GM21619 (cell line): Measurements from ENCODE around the gene BBS1.

ENCODE experiments used
- ATAC-seq: cut with Tn5 transposase; IDR thresholded peaks from one replicate; pipeline ENCODE4 v1.9.1; 2021; ENCODE audit not compliant: unreplicated experiment

Gene BBS1

DNA sequence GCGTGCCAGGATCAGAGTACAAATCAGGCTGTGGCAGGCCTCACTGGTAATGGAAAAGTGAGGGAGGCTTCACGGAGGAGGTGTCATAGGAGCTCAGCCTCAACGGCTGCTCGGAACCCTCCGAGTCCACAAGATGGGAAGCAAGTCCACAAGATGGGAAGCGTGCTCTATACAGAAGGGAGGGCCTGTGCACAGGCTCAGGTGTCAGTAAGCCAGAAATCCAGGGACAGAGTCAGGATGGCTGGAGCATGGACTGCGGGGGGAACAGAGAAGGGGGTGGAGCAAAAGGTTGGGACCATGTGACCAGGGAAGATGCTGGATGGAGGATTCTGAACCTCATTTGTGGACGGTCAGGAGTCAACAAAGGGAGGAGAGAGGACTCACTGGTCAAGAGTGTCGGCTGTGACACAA is 33.6 kb upstream of the BBS1 start:
- no peak for ATAC-seq

DNA sequence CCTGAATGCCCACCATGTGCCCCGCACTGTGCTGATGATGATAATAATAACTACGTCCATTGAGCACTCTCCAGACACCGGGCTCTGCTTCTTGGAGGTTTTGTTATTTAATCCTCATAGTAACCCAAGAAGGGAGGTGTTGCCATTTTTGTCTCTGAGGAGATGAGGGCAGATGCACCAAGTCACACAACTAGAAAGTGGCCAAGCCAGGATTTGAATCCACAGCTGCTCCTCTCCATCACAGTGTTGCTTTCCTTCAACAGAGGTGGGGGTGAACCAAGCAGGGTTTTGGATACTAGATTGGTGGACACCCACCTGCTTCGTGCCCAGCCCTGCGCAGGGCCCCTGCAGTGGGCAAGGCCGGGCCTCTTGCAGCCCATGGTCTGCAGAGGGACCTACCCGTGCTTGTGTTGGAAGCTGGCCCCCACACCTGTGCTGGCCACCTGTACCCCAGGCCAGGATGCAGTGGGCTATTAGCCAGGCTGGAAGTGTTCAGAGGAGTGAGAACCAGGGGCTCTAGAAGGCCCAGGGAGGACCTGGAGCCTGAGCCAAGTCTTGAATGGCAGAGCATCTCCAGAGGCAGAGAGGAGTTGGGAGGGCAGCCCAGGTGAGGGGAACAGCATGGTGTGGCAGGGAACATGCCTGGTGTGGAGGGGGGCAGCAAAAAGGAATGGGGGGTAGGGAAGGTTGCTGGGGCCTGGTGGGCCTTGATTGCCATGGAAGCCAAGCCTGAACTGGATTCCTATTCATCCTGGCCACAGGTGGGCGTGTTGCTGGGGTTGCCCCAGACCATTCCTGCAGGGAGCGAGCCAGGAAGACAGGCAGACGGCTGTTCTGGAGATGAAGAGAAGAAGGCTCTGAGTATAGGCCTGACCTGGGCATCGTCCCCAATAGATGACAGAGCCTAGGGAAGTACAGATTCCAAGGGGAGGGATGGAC is 32.9 kb upstream of the BBS1 start:
- no peak for ATAC-seq

DNA sequence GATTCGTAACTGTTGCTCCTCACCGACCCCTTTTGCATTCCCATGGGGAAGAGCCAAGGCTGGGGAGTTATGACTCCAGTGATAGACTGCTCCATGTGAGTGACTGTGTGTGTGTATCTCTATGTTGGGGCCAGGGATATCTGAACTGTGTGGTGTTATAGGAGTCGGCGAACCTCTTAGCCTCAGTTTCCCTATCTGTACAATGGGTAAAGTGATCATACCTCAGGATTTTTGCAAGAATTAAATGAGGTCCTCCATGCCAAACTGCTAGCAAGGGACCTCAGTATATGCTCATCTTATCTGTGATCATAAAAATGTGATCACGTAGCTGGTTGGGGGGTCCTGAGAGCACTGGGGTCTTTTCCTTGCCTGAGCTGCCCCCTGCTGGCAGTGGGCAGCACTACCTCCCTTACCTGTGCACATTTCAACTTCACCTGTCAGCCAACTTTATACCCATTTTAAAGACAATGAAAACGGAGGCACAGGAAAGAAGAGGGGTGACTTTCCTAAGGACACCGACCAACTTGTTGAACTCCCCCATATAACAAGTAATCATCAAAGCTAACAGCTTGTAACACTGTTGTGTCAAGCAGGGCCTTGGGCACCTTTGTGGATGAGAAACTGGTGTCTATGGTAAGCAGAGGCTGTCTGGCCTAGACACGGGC is 31.6 kb upstream of the BBS1 start:
- no peak for ATAC-seq

DNA sequence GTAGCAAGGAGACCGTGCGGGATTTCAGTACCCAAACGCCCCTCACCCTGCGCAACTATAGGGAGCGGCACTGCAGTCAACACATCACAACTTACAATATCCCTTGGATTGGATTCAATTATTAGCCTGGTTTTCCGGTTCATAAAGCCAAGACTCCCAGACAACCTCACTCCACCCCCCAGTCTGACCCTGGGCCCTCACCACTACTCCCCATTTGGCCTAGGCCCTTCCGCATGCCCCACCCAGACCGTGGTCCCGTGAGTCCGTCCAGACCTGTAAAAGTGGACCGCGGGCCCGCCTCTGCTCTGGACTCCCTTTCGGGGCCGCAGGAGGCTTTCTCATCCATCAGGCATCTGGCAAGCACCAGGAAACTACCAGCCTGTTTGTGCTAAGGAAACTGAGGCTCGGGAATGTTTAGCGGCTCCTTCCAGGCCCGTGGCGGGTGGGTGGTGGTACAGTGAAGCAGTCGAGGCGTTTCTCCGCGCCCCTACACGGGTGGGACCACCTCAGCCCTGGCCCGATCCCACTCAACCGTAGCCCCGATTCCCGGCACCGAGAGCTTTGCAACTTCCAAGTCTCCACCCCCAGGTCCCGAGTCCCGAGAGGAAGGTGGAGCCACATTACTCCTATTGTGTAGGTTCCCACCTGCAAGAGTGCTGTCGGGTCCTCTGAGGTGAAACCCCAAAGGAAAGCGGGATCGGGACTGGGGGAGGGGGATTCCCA is 30.9 kb upstream of the BBS1 start:
- ATAC-seq, result no peak

DNA sequence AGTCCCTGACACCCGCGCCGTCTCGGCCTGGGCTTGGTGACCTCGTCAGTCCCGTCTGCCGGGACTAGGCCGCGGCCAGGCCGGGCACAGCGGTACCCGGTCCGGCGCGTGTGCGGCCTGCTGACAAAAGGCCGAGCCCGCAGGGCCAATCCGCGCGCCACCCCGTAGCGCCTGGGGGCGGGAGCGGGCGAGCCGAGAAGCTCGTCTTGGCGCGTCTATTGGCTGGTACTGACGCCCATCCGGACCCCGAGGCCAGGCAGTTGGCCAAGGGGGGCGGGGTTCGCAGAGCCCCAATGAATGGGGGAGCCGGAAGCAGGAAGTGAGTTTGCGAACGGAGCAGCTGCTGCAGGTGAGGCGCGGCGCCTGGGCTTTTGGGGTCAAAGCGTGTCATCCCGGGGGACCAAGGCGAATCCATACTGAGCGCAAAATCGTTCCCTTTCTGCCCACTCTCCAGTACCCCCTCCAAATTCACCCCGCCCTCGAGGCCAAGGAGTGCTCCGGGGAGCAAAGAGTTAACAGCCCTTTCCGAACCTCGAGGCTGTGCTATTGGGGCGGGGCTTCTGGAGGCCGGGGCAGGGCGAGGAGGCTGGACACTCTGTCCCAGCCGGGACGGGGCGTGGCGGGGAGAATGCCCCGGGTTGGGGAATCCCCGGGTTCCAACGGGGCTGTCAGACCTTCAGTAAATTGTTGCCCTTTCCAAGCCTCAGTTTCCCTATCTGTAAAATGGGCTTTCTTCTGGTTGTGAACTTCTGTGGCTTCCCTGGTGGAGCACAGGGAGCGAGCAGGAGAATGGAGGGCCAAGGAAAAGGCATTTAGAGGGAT is 30.1 kb upstream of the BBS1 start, which contains the start of gene DPP3:
DPP3 (plus strand) TSS at position 318 of the 822 bp plus-strand sequence. CDS start 1,767 bp downstream, outside the sequence.
- ATAC-seq, result peak; percentile 88

DNA sequence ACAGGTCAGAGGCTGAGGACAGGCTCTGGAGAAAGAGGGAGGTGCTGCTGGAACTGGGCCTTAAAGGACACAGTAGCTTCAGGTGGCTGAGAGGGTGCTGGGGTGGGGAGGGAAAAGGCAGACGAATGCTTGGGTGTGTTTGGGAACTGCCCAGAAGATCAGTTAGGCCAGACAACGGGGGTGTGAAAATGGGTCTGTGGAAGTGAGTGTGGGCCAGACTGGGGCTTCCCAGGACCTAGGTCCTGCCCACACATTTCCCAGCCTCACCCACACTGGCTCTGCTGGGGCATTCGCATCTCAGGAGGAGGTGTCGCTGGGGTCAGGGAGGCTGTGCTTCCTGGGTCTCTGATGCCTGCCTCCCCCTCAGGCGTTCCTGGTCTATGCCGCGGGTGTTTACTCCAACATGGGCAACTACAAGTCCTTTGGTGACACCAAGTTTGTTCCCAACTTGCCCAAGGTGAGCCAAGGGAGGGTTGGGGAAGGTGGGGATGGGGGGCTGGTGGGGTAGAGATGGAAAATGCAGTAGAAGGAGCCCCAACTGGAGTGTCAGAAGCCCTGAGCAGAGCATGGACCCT is 25.5 kb upstream of the BBS1 start:
- no peak for ATAC-seq

DNA sequence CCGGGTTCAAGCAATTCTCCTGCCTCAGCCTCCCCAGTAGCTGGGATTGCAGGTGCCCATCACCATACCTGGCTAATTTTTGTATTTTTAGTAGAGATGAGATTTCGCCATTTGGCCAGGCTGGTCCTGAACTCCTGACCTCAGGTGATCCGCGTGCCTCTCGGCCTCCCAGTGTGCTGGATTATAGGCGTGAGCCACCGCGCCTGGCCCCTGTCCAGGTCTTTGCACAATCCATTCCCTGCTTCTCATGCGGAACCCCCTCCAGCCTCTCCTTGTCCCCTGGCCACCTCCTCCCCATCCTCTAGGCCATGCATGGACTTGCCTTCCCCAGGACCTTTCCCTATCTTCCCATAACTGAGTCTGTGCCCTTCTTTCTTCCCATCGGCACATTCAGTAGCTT is 21.5 kb upstream of the BBS1 start:
- no peak for ATAC-seq

DNA sequence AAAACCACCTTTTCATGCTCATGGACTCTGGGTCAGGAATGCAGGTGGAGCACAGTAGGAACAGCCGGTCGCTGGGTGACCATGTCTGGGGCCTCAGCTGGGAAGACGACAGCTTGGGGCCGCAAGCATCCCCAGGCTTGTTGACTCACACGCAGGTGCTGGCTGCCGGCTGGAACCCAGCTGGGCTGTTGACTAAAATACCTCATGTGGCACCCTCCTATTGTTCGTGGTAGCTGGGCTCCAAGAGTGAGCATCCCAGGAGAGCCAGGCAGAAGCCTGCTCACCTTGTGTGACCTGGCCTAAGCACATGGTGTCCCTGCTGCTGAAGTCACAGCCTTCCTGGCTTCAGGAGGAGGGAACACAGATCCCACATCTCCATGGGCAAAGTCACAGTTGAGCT is 20.8 kb upstream of the BBS1 start:
- no peak for ATAC-seq

DNA sequence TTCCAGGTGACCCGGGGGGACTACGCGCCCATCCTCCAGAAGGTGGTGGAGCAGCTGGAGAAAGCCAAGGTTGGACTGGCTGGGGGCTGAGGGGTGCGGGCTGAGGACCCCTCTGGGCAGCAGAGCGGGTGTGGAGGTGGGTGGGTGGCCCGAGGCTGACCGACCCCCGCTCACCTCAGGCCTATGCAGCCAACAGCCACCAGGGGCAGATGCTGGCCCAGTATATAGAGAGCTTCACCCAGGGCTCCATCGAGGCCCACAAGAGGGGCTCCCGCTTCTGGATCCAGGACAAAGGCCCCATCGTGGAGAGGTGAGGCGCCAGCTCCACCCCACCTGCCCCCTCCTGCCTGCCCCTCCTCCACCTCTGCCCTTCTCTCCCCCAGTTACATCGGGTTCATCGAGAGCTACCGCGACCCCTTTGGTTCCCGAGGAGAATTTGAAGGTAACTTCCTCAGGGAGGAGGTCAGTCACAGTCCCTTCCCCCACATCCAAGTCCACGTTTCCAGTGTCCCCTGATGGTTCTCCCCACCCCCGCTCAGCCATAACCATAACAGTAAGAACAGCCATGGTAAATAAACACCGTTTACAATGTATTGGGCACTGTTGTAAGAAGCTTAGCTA is 19.0 kb upstream of the BBS1 start:
- no peak for ATAC-seq

DNA sequence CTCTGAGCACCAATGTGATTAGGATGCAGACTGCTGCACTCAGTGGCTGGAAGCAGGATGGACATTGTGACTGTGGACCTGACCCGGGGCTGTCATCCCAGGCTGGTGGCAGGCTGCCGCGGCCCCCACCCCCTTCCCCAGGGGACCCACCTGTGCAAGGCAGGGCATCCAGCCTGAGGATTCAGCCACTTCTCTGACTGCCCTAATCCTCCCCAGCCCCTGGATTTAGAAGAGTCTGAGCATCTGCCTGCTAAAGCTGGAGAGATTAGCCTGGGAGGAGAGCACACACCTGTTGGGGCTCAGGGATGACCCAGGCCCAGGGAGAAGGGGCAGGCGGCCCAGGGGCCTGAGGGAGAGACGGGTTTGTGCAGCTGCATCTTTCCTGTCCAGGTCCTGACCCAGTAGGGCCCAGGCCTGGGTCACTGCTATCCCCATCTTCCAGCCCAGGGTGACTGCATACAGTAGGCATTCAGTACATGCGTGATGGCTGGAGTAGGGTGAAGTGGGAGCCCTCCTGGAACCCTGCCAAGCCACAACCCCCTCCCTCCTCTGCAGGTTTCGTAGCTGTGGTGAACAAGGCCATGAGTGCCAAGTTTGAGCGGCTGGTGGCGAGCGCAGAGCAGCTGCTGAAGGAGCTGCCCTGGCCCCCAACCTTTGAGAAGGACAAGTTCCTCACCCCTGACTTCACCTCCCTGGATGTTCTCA is 18.1 kb upstream of the BBS1 start:
- no peak for ATAC-seq

DNA sequence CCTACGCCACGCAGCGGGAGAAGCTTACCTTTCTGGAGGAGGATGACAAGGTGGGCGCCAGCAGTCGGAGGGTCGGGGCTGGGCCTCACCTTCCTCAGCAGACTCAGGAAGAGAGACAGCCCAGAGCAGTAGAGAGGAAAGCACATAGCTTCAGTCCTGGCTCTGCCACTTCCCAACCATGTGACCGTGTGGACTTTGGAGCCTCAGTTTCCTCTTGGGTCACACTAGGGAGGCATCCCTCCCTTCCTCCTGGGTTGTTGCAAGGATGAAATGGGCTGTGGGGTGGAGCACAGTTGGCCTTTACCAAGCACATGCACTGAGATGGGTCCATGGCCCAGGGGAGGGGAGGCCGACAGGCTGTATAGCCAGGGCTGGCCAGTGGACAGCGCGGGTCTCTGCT is 17.3 kb upstream of the BBS1 start:
- ATAC-seq, result no peak

DNA sequence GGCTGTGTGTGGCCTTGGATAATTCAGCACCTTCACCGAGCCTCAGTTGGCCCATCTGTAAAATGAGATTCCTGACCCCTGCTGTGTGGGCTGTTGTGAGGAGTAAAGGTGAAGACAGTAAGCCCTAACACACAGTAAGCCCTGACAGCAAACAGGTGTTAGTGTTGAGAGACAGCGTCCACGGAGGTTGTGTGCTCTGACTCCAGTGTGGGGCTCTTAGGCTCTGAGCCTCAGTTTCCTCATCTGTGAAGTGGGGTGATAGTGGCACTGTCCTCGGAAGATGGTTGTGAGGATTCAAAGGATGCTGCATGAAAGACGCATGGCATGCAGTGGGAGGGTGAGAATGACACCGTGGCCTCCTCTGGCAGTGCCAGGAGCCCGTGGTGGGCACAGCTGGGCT is 16.0 kb upstream of the BBS1 start:
- ATAC-seq, result no peak

DNA sequence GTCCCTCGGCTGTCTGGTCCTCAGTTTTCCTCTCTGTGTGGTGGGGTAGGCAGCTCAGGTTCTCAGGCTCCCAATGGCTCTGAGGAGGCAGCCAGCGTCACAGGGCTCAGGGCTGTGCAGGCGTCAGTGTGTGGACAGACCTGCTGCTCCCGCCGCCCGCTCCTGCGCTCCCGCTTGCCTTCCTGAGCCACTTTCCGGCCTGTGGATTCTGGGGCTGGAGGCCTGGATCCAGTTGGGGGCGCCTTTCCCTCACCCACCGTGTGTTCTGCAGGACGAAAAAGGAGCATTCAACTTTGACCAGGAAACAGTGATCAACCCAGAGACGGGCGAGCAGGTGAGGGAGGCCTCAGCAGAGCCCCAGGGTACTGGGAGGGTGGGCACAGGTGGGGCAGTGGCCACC is 15.5 kb upstream of the BBS1 start:
- no peak for ATAC-seq

DNA sequence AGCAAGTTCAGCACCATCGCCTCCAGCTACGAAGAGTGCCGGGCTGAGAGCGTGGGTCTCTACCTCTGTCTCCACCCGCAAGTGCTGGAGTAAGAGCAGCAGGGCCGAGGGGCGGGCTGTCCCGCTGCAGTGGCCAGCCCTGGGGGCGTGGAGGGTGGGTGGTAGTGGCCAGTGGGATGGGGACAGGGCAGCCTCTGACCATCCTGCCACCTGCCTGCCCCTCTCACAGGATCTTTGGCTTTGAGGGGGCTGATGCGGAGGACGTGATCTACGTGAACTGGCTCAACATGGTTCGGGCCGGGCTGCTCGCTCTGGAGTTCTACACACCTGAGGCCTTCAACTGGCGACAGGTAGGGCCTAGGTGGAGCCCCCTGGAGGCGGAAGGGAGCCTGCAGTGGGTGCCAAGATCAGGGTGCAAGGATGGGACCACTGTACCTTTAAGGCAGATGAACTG is 15.0 kb upstream of the BBS1 start:
- no peak for ATAC-seq

DNA sequence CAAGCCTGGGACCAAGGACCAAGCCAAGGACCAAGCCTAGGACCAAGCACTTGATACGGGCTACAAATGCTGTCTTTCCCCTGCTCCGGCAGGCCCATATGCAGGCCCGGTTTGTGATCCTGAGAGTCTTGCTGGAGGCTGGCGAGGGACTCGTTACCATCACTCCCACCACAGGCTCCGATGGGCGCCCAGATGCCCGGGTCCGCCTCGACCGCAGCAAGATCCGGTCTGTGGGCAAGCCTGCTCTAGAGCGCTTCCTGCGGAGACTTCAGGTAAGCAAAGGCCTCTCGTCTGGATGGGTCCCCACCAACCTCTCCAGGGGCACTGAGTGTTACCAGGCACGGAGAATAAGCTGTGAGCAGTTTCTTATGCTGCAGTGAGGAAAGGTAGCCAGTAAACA is 13.2 kb upstream of the BBS1 start:
- ATAC-seq, result no peak

DNA sequence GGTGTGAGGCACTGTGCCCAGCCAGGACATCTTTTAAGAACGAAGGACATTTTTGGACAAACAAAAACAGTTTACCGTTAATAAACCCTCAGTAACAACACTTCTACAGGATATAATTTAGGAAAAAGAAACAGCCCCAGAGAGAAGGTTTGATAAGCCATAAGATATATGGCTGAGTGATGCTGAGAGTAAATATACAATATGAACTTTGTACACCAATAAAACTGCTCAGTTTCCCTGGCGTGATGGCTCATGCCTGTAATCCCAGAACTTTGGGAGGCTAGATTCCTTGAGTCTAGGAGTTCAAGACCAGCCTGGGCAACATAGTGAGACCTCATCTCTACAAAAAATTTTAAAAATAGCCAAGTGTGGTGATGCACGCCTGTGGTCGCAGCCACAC is 11.9 kb upstream of the BBS1 start:
- ATAC-seq, result no peak

DNA sequence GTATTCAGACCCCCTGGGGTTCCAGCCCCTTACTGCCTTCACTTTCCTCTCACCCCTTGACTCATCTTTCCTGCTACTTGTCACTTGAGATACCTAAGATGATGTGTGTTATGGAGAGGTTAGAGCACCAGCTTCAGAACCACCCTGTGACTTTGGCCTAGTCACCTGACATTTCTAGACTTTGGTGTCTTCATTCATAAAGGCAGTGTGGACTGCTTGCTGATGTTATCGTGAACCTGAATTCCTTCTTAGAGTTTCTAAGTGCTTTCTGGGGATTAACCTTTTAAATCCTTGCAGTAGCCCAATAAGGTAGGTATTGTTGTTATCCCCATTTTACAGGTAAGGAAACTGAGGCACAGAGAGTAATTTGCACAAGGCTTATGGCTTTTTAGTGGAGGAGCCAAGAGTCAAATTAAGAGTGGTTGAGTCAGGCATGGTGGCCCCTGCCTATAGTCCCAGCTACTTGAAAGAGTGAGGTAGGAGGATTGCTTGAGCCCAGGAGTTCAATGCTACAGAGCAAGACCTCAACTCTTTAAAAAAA is 5.1 kb upstream of the BBS1 start:
- no peak for ATAC-seq

DNA sequence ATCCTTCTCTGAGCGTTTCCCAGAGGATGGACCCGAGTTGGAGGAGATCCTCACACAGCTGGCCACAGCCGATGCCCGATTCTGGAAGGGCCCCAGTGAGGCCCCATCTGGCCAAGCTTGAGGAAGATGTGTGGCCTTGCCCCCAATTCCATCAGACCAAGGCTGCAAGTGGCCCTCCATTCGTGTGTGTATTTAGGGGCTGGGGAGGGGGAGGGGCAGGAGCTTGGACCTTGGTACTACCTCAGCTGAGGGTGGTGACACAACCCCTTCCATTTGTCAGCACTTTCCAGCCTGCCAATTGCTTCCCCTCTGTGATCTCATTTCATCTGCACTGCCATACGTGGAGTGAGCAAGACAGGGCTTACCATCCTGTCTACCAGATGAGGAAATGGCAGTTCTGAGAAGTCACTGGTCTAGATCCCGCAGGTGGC is 1.3 kb upstream of the BBS1 start:
- ATAC-seq, result no peak

DNA sequence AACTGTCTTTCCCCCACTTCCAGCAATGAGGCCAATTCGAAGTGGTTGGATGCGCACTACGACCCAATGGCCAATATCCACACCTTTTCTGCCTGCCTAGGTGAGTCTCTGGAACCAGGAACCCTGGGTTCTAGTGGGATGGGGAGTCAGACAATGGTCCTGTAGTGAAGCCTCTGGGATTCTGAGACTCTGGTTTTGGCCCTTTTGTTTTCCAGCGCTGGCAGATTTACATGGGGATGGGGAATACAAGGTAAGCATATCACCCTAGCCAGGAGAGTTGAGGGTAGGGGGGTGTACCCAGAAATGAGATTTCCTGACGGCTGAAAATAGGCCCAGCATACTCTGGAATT is 530 bp downstream of the BBS1 start:
- ATAC-seq, result no peak
